Middle frontal gyrus (tissue), 1 donor: ENCODE results near the gene CMSS1.
"Not testable (repeated sequence)": the region's sequence is repeated elsewhere in the genome, so short reads cannot be mapped to it uniquely, and the experiment has no call there.

ENCODE experiments used
- DNase-seq: peaks from one replicate; pipeline ENCODE4 v3.0.0-alpha.2; 2015; ENCODE audit warnings: low spot score; ENCODE audit errors: extremely low spot score

Gene CMSS1

GRCh38 chr3:100081311-100081710 lies 263.6 kb downstream of the CMSS1 start:
- no peak for DNase-seq

- DNase-seq, result no peak
These were observed 264.5 kb downstream of the CMSS1 start for GRCh38 chr3:100081986-100082692.

- no peak for DNase-seq
These were observed 265.1 kb downstream of the CMSS1 start for GRCh38 chr3:100082714-100083113.

- no peak for DNase-seq
These were observed 265.5 kb downstream of the CMSS1 start for GRCh38 chr3:100083209-100083608.

GRCh38 chr3:100084100-100084806 lies 266.6 kb downstream of the CMSS1 start:
- no peak for DNase-seq

GRCh38 chr3:100086401-100086800 lies 268.7 kb downstream of the CMSS1 start:
- no peak for DNase-seq

- DNase-seq, result no peak
These were observed 269.5 kb downstream of the CMSS1 start for GRCh38 chr3:100087198-100087597.

- no peak for DNase-seq
These were observed 271.2 kb downstream of the CMSS1 start for GRCh38 chr3:100088735-100089368.

- DNase-seq, result no peak
These were observed 272.4 kb downstream of the CMSS1 start for GRCh38 chr3:100089812-100090668.

GRCh38 chr3:100090669-100091005 lies 273.0 kb downstream of the CMSS1 start:
- DNase-seq, result no peak

- DNase-seq, result no peak
These were observed 276.2 kb downstream of the CMSS1 start for GRCh38 chr3:100093831-100094230.

GRCh38 chr3:100096286-100096685 lies 278.6 kb downstream of the CMSS1 start:
- DNase-seq, result not testable (repeated sequence)

GRCh38 chr3:100096866-100097265 lies 279.2 kb downstream of the CMSS1 start:
- DNase-seq, result no peak

GRCh38 chr3:100097919-100098783 lies 280.5 kb downstream of the CMSS1 start:
- no peak for DNase-seq

GRCh38 chr3:100098784-100099070 lies 281.1 kb downstream of the CMSS1 start:
- no peak for DNase-seq

- no peak for DNase-seq
These were observed 282.0 kb downstream of the CMSS1 start for GRCh38 chr3:100099621-100100020.

- DNase-seq, result no peak
These were observed 282.8 kb downstream of the CMSS1 start for GRCh38 chr3:100100425-100100824.

- DNase-seq, result no peak
These were observed 285.1 kb downstream of the CMSS1 start for GRCh38 chr3:100102757-100103156.

GRCh38 chr3:100103558-100104441 lies 286.1 kb downstream of the CMSS1 start:
- no peak for DNase-seq

- DNase-seq, result no peak
These were observed 286.8 kb downstream of the CMSS1 start for GRCh38 chr3:100104442-100104798.
